Fibroblast of skin of left quadriceps (primary cell): ENCODE measurements around the gene CSPG4.
A peak's percentile ranks its signal among the peaks of the same experiment; 100 is the strongest.
"Not testable (repeated sequence)": the region's sequence is repeated elsewhere in the genome, so short reads cannot be mapped to it uniquely, and the experiment has no call there.

Source experiments
- DNase-seq, 2 experiments: peaks; one replicate each; pipeline ENCODE4 v3.0.0-alpha.2; 2013; ENCODE audit warnings: low read depth in 2 of 2

CSPG4 gene

DNA sequence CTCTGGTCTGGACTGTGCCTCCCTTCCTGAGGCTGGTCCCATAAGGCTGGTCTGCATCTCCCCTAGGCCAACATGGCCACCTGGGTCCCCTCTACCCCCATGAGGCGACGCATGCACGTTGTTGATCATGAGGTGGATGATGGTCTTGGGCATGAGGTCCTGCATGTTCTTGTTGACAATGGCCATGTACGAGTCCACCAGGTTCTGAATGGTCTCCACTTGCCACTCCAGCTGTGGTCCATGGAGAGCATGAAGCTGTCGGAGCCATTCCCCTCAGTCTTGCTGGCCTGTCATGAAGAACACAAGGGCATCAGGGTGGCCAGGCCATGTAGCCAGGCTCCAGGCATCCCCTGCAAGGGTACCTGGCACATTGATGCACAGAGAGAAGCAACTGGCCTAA lies 27.1 kb upstream of the CSPG4 start:
- no peak for DNase-seq

DNA sequence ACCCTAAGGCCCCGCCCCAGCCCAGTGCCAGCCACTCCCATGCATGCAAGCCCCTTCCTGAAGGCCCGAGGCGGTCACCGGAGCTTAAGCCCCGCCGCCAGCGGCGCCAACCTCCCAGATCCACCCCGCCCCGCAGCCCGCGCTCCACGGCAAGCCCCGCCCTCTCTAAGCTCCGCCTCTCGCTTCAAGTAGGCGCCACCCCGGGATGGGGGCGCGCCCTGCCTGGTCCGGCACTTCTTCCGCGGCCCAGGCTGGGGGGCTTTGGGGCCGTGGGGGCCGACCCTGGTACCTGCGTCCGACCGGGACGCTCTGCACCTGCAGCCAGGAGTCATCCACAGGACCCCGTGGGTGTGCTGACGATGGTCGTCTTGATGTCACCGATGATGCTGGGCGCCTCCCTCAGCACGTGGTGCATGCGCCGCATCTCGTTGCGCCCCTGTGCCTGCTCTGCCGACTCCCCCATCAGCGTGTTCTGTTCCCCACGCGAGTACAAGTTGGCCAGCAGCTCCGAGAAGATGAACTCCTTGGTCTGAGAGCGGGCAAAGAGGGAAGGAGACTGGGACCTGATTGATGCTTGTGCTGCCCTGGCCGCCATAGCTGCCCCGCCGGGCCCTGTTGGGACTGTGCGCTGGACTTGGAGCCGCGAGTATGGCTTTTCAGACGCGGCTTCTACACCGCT lies 26.1 kb upstream of the CSPG4 start:
- peak; percentile 79 to 81 for DNase-seq

DNA sequence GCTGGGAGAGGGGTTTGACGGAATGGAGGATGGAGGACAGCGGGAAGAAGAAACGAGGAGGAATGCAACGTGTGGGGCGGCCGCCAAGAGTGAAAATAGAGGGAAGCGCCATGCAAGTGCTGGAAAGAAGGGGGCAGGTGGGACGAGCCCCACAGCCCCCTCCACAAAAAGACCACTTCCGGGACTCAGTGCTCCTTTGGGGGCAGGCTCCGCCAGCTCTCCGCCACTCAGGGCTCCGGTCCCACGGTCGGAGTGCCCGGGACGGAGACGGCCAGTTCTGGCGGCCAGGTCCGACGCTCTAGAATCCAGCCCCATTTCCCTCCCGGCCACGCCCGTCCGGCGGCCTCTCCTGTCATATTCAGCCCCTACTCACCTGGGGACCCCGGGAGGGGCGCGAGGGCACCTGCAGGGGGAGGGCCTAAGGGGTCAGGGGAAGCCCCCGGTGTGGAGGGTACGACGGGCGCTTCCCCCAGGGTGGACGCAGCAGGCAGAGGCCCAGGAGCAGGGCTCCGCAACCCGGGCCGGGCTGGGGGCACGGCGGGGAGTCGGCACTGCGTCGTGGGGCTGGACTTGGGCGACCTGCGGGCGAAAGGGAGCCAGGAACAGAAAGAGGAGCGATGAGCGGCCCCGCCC lies 25.5 kb upstream of the CSPG4 start:
- no peak for DNase-seq

DNA sequence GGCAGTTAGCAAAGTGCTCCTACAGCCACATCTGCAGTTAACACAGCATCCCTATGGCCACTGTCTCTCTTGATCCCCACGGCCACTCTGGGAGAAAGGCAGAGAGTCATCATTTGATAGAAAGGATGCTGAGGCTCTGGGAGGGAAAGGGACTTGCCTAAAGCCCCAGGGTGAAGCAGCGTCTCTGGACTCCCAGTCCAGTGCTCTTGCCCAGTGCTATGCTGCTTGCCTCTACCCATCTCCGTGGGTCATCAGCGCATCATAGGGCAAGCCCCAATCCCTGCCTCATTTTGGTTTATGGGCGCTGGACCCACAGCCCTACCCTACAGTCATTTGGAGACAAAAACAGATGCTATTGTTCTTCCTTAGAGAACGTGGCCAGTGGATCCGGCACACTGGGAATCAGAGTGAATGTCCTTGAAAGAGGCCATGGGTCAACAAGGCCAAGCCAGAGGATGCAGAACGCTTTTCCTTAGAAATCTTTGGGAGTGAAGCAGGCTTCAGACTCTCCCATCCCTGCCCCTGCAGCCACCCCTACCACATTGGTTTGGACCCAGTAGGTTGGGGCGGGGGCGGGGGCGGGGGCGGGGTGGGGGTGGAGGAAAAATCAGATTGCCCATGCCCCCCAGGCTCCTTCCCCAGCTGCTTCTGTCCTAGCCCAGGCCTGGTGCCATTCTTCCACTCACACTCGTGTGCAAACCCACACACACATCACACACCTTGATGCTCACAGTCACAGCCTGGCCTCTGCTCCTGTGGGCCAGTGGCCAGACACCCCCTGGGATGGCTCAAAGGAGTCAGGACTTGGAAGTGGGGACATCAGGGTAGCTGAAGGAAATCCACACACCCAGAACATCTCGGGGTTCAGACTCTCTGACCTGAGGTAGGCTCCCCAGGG lies 24.7 kb upstream of the CSPG4 start:
- not testable (repeated sequence) for DNase-seq

DNA sequence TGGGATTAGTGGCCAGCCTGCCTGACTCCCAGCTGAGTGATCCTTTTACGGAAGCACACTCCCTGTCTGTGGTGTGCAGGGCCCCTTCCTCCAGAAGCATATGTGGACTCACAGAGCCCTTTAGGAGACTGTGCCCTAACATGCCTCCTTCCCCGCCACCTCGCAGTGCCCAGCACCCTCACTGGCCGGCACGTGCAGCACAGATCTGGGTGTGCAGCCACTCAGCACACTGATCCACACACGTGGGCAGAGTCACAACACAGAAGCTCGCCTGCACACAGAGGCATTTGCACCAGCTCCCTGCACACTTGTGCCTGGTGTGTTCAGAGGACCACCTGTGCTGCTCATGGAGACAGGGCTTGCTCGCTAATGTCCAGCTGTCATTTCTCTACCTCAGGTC lies 23.6 kb upstream of the CSPG4 start:
- no peak for DNase-seq

DNA sequence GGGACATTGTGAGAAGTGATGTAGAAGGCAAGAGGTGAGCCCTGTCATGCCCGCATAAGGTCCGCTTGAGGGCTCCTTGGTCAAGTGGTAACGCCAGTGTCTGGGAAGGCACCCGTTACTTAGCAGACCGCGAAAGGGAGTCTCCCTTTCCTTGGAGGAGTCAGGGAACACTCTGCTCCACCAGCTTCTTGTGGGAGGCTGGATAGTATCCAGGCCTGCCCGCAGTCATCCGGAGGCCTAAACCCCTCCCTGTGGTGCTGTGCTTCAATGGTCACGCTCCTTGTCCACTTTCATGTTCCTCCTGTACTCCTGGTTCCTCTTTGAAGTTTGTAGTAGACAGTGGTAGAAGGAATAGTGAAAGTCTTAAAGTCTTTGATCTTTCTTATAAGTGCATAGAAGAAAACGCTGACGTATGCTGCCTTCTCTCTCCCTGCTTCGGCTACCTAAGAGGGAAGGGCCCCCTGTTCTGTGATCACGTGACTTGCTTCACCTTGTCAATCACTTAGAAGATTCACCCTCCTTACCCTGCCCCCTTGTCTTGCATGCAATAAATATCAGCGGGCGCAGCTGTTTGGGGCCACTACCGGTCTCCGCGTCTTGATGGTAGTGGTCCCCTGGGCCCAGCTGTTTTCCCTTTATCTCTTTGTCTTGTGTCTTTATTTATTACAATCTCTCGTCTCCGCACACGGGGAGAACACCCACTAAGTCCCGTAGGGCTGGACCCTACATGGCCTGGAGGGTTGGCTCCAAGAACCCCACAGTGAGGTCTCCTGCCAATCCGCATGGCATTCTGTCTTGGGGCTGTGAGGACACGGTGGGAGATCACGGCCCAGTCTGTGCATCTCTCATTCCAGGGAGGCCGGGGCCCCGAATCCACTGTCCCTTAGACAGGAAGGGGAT lies 22.5 kb upstream of the CSPG4 start:
- DNase-seq, result not testable (repeated sequence)

DNA sequence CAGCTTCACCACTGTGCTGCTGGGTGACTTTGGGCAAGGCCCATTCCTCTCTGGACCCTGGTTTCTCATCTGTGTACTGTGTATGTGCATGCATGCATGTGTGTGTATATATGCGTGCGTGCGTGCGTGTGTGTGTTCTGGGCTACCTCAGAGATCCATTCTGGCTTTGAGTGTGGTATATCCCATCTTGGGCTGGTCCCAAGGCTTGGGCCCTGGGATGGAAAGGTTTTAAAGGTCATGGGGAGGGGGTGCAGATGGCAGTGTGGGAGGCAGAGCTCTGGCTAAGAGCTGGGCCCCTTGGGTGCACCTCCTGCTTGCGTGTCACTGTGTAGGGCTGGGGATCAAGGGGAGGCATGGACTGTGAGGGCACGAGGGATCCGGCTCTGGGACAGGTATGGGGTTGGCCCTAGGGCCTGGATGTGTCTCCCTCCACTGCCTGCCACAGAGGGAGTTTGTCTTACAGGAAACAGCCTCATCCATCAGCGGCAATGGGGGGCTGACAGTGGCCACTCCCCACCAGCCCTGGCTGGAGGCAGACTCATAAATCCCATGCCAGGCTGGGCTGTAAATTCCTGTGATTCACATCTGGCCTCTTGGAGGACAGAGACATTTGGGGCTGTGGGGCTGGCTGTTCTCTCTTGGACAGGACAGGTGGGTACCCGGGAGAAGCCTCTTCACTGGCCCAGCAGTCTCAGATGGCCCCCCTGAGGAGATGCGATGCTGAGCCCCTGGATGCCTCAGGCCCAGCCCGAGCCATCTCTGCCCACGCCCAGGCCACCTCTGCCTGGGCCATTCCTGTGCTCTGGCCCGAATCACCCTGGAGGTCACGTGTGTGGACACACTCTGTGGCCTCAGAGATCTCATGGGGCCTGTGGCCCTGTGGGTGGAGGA lies 21.4 kb upstream of the CSPG4 start:
- no peak for DNase-seq

DNA sequence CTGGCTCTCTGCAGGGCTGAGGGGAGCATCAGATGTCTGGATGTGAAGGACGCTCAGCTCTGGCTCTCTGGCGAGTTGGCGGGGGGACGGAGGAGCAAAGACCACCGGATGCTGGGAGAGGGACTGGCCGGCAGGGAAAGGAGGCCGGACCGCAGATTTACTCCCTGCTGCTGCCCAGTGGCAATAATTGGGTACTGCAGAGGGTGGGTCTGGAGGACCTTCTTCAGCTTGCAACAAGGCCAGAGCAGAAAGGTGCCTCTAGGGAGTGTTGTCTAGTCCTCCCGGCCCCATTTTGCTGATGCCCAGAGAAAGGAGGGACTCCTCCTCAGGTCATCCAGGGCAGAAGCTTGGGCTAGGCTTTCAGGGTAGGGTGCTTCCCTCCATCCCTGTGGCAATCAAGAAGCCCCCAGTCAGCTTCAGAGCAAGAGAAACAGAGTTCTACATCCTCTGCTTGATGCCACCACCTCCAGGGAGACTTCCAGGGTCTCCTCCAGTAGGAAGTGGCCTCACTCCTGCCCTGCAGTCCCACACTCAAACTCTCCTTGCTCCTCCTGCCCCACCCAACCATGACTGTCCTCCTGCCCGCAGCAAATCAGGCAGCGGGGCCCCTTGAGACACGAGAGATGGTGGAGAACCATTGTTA lies 20.3 kb upstream of the CSPG4 start:
- DNase-seq, result no peak

DNA sequence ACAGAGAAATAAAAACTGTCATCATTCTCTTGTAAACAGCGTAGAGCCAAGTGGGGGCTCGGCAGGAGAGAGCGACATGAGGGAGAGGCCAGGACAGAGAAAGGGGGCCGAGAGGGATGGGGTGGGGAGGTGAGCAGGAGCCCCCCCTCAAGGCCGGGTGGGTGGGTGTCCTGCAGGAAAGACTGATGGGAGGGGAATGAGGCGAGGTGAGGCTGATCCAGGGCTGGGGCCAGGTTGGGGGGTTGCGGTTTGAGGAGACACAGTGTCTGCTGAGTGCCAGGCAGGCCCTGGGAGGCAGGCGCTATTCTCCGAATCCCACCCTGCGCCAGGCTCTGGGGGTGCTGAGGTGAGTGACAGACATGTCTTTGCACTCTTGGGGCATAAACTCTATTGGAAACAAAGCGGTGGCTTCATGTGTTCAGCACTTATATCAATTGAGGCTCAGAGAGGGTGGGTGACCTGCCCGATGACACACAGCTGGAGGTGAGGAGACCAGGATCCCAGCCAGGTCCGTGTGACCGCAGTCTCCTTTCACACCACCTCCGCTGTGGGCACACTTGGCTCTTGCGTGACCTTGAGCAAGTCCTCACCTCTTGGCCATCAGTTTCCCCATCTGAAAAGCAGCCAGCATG lies 19.6 kb upstream of the CSPG4 start:
- no peak for DNase-seq

DNA sequence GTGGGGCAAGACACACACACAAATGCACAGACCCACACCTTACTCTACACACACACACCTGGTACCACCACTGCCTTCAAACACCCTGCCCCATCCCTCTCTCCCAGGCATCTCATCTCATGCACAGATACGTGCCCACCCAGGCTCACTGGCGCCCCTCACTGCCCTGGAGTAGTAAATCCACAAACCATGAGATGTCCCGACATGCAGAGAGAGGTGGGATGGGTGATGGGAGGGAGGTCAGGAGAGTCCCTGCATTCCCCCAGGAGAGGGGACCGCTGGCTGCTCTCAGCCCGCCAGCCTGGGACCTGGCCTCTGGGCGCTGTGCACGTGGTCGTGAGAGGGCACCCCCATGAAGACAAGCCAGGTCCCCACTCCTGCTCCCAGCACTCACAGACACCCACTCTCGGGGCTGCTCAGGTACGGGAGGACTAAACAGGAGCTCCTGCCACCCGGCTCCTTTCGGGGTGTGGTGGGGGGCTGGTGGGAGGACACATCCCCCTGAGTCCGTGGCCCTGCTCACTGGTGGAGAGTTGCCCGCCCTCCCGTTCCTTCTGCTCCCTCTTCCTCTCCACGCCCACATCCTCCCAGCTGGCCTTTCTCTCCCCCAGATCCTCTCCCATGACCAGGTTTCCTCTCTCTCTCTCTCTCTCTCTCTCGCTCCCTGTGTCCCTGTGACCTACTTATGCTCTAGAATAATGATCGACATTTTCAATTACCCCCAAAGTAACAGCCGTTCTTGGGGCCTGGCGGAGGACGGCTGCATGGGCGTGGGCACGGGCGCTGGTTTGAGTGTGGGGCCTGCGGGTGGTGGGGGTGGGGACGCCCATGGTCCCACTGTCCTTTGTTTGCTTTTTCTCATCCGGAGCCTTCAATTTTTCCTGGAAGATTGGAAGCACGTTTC lies 18.9 kb upstream of the CSPG4 start:
- DNase-seq, result no peak

DNA sequence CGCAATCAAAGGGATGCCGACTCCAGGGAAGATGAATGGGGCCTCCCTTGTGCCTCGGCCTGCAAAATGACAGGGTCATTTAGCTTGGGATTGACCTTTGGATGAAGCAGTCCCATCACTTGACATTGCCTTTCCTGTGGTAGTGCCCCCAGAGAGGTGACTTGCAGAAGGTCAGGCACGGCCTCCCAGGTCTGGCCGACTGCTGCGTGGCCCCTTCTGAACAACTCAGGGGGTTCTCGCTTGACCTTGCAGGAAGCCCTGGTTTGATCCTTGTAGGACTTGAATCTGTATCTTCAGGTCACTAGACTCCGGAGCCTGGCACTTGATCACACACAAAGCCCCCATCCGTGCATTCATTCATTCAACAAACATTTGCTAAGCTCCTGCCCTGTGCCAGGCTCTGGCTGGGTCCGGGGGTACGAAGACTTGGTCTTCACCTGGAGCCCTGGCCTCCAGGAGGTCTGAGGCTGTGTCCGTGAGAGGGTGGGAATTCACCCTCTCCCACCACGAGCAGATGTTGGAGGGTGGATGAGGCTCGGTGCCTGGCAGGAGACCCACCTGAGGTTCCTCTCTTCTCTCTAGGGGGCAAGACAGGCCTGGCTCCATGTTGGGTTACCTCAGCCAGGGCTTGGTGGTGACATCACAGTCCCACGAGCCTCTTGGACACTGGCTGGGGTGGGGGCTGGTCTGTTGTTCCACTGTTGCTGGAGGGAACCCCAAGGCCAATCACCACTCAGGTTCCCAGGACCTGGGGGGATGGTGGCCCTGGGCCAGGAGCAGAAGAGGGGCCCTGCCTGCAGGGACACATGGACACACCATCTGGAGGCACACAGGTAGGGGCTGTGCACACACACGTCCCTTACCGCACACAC lies 18.0 kb upstream of the CSPG4 start:
- DNase-seq, result not testable (repeated sequence)

DNA sequence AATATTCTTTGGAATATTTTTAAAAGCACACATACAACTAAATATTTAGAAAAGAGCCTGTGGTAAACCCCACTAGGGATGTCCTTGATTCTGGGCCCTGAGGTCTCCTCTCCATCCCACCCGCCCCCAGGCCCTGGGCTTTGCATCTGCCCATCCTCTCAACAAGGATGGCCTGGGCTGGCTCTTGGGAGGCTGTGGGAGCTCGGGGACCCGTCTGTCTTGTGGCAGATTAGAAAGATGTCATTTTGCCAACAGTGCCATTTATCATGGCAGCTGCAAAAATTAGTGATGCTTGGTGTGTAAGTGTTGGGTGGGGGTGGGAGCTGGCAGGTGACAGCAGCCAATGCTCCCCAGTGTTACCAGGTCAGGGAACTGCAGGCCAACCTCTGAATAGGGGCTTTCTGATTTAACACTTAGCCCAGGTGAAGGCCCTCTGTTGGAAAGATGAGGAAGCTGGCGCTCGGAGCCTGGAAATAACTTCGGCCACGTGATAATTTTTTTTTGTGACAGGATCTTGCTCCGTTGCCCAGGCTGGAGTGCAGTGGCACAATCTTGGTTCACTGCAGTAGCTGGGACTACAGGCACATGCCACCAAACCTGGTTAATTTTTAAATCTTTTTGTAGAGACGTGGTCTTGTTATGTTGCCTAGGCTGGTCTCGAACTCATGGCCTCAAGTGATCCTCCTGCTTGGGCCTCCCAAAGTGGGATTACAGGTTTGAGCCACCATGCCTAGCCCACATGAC lies 16.9 kb upstream of the CSPG4 start:
- DNase-seq, result no peak

DNA sequence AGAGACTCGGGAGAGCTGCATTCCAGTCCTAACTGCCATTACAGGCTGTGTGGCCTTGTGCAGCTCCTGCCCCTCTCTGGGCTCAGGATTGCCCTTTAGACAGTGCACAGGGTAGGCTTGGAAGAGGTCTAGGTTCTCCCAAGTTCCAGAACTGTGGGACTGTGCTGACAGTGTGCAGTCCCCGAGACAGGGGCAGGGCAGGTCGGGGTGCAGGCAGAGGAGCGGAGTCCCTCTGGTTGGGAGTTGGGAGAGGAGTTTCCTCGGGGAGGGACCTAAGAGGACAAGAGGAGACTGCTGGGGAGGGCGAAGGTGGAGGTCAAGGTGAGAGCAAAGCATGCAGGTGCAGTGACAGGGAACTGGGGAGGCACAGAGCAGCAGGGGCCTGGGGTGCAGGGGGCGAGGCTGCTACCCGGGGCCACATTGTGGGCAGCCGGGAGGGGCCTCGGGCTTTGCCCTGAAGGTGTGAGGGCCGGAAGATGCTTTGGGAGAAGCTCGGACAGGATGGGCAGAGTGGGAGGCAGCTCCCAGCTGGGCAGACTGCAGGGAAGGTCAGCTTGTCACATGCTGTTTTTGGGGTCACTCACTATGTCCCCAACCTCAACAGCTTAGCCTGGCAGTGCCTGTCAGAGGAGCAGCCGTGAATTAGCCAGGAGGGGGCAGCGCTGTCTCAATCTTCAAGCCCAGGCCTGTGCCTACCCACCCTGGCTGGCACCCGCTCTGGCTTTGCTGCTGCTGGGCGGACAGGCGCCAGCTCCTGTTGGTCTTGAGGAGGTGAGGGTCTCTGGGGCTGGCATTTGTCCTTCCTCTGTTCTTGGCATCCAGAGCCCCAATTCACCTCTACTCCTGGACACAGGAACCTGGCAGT lies 15.4 kb upstream of the CSPG4 start:
- no peak for DNase-seq

DNA sequence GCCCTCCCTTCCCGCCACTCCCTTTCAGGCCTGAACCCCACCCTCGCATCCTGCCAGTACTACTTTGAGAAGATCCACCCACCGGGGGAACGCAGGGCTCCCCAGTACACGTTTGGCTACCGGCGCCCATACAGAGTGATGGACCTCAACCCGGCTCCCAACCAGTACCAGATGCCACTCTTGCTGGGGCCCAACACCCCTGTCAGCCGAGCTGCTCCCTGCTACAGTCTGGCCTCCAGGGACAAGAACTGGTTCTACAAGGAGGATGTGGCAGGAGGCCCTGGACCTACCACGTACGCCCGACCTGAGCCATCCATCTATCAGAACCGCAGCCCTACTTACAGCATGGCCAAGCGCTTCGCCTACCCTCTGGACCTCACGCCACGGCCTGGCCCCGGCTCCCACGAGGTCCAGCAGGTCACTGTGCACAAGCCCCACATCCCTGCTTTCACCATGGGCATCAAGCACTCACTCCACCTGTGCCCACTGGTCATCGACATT lies 14.4 kb upstream of the CSPG4 start:
- DNase-seq, result no peak

DNA sequence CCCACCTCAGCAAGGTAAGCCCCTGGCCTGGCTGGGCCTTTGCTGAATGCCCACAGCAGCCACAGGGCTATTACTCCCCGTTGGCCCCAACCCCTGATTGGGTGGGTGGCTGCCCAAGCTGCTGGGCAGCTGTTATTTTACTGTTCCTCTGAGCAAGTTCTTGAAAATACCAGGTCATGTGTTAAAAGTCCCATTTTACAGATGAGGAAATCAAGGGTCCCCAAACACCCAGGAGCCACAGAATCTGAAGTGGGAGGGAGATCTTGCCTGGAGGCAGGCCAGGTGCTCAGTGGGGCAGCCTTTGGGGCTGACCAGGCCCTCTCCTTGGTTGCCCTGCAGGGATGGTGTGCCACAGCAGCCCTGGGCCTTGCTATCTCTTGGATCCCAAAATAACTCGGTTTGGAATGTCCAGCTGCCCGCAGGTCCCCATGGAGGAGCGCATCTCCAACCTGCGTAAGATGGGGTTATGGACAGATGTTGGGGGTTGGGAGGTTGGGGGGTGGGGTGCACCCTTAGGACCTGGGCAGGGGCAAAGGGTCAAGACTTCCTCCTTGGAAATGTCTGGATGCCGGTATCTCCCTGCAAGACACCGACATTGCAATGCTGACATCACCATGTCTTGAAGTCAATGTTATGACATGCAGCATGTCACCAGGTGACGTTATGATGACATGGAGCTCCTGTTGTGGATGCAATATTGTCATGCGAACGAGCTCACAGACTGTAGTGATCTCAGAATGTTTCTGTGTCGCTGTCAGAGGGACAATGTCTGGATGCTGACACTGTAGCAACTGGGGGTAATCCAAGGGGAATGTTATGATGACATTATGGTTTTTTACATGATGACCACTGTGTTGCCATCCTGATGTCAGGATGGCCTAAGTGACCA lies 13.3 kb upstream of the CSPG4 start:
- DNase-seq, result no peak
